Activated CD8-positive, alpha-beta memory T cell treated with anti-CD3 and anti-CD28 coated beads for 4 hours (primary cell): ENCODE measurements around the gene KLK2.
"Not testable (repeated sequence)": the region's sequence is repeated elsewhere in the genome, so short reads cannot be mapped to it uniquely, and the experiment has no call there.

Source experiments
- DNase-seq, 2 donors: peaks; one replicate each; pipeline ENCODE4 v3.0.0-alpha.2; 2020; ENCODE audit warnings: low read depth in 2 of 2

The KLK2 gene

DNA sequence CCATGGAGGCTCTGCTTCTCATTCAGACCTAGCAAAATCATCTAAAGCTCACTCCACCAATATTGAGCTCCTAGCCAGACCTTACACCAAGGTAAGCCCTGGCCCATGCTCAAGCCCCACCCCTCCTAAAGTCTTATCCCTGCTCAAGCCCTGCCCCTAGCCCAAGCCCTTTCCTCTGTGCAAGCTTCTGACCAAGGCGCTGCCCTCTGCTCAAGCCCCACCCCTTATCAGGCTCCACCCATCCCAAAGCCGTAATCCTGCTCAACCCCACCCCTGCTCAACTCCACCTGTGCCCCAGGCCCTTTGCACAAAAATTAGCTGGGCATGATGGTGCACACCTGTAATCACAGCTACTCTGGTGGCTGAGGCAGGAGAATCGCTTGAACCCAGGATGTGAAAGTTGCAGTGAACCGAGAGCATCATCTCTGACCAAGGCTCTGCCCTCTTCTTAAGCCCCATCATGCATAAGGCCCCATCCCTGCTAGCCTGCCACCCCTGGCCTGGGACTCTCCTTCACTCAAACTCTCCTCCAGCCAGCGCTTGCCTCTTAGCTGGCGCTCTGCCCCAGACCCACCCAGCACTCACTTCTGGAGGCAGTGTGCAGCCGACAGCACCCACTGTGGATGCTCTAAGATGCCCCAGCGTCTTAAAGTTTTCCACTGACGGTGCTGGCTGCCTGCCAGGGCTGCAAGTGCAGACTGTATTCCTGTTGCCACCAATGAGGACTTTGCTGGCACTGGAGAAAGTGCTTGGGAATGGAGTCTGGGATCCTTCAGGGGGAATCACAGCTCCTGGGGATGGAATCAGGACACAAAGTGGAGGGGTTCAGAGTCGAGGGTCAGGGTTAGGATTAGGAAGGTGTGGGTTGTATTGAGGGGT, 21.5 kb downstream of the KLK2 start:
- DNase-seq, result no peak

DNA sequence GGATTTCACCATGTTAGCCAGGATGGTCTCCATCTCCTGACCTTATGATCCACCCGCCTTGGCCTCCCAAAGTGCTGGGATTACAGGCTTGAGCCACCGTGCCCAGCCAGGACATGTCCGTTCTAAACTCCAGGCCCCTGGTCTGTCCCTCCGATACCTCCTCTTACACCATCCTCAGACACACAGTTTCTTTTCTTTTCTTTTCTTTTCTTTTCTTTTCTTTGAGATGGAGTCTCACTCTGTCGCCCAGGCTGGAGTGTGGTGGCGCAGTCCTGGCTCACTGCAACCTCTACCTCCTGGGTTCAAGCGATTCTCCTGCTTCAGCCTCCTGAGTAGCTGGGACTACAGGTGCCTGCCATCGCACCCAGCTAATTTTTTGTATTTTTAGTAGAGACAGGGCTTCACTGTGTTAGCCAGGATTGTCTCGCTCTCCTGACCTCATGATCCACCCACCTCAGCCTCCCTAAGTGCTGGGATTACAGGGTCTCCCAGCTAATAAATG, 22.9 kb downstream of the KLK2 start:
- not testable (repeated sequence) for DNase-seq

DNA sequence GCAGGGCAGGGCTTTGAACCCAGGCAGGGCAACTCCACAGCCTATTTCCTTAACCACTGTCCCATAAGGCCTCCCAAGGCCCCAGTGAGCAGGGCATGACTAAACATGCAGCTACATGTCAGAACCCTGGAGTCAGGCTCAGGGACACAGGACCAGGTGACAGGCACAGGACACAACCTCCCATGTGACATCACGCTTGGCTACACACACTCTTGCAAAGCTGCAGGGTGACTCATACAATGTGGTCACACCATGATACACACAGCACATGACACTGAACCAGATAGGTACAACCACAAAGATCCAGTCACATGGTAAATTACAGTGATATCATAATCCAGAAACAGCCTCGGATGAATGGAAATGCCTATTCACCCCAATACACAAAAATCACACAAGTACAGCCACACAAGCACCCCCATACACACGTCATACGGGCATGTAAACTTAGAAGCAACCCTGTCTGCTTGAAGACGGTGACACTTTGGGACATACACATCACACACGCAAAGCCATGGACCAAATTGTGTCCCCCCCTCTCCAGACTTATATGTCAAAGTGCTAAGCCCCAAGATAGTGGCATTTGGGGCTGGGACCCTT, 23.5 kb downstream of the KLK2 start:
- no peak for DNase-seq

DNA sequence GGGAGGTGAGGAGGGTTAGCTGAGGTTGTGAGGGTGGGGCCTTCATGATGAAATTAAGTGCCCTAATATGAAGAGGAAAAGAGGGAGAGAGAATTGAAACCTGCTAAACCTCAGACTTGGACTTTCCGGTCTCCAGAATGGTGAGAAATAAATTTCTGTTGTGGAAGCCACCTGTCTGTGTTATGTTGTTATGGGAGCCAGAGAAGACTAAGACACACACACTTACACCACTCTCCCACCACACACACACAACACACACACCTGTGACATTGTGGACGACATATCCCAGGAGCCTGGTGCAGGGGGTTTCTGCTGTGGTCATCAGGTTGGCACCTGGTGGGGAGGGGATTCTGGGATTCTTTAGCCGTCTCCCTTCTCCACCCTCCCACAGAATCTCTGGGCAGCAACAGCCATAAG, 24.0 kb downstream of the KLK2 start:
- no peak for DNase-seq

DNA sequence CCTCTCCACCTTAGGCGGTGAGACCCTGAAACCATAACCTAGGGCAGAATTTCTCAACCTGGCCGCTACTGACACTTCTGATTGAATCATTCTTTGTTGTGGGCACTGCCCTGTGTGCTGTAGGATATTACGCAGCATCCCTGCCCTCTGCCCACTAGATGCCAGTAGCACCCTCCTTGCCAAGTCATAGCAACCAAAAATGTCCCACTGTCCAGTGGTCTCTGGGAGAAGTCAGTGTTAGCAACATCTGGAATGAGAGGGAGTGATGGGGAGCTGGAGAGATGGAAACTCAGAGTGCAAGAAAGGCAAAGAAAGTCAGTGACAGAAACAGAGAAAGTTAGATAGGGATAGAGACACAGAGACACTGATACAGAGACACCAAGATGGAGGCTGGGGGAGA, 24.4 kb downstream of the KLK2 start:
- DNase-seq, result no peak

DNA sequence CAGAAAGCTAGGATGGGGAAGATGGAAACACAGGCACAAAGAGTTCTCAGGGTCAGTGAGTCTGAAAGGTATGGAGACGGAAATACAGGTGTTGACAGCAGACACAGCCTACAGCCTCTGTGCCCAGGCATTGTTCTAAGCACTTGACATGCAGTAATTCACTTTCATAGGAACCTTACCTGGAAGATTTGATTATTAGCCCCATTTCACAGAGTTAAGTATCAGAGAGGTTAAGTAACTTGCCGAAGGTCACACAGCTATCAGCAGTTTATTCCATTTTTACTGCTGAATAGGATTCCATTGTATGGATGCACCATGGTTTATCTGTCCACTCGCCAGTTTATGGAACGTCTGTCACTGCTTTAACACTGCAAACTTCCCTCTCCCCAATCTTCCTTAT, 24.8 kb downstream of the KLK2 start:
- DNase-seq, result no peak

DNA sequence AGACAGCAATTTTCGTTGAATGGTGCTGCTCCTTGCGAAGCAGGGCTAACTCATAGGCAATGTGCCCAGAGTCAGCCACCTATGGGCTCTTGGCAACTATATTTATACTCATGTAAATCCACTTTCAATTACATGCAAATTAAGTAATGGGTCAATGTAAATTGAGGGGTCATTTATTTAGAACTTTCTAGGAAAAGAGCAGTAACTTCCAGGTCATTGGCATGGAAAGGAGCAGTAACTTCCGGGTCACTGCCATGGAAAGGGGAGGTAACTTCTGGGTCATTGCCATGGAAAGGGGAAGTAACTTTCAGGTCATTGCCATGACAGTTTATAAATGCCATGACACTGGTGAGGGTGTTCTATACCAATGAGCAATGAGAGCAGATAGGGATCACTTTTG, 26.3 kb downstream of the KLK2 start:
- DNase-seq, result no peak

DNA sequence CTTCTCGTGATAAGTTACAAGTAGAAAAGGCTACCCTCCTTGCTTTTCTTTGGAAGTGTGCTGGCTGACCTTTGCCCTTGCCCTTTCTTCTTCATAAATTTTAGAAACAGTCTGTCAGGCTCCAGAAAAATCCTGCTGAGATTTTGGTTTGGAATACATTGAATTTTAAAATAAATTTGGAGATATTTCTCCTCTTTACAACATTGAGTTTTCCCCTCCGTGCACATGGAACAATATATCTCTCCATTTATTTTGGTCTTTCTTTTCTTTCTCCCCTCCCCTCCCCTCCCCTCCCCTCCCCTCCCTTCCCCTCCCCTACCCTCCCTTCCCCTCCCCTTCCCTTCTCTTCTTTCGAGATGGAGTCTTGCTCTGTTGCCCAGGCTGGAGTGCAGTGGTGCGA, 29.4 kb downstream of the KLK2 start:
- no peak for DNase-seq

DNA sequence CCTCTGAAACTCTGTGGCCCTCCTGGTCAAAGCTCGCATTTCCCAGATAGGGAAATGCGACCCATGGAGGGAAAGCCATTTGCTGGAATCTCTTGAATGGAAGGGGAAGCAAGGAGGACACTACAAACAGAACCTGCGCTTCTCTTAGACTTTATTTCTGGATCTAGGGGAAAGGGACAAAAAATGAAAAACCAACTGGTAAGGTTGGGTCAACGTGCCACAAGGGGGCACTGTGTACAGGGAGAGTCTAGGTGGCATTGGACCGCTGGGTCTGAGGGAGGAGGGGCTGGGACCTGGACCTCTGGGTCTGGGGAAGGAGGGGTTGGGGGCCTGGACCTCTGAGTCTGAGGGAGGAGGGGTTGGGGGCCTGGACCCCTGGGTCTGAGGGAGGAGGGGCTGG, 33.0 kb downstream of the KLK2 start:
- DNase-seq, result no peak

DNA sequence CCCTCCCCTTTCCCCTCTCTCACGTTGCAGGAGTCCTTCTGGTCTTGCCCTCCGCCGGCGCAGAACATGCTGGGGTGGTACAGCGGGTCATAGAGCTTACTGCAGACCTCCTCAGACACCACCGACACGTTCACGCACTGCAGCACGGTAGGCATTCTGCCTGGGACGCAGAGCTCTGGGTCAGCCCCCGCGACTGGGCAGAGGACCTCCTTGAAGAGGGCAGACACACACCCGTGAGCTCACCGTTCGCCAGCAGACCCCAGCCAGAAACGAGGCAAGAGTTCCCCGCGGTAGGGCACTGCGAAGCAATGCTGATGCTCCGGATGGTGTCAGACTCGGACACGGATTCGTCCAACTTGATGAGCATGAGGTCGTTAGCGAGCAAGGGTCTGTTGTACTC, 35.1 kb downstream of the KLK2 start:
- no peak for DNase-seq

DNA sequence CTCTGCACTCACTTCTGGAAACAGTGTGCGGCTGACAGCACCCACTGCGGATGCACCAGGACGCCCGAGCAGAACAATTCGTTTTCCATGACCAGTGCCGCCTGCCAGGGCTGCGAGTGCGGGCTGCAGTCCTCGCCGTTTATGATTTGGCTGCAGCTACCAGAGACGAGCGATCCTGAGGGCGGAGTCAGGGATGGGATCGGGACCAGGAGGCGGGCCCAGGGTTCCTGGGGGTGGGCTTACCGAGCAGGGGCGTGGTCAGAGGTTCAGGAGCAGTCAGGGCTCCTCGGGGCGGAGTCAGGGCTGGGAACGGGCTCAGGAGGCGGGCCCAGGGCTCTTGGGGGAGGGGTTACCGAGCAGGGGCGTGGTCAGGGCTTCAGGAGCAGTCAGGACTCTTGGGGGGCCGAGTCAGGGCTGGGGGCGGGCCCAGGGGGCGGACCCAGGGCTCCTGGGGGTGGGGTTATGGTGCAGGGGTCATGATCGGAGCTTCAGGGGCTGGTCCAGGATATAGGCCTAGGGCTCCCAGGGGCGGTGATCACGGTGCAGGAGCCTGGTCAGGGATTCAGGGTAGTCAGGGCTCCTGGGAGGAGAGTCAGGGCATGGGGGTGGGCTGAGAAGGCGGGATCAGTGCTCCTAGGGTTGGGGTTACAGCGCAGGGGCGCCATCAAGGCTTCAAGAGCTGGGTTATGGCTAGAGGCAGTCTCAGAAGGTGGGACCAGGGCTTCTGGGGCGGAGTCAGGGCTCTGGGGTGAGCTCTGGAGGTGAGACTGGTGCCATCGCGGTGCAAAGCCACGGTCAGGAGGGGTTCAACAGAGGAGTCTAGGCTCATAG, 36.2 kb downstream of the KLK2 start:
- no peak for DNase-seq

DNA sequence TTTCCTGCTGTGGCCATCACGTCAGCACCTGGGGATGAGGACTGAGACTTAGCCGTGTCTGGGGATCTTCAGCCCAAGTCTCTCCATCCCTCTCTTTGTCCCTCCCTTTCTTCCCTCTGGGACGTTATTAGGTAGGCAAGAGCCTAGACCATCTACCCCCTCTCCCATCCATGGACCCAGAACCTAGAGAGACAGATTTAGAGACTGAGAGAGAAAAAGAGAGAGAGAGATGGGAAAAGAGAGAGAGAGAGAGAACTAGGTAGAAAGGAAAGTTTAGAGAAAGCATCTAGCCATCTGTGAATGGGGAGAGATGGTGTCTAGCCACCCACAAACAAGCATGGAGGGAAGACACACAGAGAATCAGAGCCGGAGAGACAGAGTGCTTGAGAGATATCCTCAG, 37.5 kb downstream of the KLK2 start:
- DNase-seq, result no peak

DNA sequence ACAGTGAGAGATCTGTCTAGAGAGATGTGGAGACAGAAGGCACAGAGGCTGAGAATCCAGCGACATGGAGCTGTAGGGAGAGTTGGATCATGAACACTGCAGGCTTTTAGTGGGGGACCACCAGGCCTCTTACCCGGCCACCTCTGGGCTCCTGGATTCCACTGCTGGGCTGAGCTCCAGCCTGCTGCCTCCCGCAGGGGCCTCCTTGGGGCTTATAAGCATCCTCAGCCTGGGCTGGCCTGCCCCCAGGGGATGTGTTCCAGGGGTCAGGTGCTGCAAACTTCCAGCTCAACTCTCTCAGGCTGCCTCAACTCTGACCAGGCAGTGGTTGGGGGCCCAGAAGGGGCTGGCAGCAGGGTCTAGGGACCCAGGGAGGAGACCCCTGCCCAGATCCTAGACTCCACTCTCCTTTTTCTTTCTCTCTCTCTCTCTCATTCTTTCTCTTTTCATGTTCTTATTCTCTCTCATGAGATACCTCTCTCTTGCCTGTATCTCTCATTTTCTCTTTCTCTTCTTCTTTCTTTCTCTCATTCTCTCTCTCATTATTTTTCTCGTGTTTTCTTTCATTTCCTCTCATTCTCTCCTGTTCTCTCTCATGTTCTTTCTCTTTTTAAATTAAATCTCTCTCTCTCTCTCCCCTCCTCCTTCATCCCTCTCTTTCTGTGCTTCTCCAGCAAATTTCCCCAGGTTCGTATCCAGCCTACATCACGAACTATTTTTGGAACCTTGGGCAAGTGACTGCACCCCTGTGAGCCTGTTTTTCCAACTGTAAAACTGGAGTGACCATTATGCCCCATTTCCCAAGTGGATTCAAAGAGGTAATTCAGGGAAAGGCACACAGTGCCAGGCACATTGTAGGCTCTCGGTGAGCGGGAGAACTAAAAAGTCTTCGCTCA, 38.2 kb downstream of the KLK2 start, which contains the start of gene KLK4:
Gene KLK4 (minus strand): TSS at position 190 of the 896 bp plus-strand sequence. CDS start 657 bp downstream, outside the sequence.
- no peak for DNase-seq

DNA sequence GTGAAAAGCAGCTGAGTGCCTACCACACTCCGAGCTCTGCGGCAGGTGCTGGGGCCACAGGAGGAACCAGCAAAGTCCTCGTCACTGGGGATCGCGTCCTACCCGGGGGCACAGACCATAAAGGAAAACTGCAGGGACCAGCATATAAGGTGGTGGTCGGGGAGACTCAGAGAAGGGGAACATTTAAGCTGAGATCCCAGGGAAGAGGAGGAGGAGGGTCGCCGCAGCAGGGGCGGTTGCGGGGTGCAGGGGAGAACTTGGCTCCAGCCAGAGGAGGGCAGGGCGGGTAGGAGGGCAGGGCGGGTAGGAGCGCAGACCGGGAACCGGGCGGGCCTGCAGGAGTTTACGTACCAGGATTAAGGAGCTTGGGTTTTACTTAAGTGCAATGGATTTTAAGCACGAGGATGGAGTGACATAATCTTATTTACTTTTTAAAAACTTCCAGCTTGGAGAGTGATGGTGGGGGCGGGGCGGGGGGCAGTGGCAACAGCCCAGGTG, 38.9 kb downstream of the KLK2 start:
- DNase-seq, result no peak

DNA sequence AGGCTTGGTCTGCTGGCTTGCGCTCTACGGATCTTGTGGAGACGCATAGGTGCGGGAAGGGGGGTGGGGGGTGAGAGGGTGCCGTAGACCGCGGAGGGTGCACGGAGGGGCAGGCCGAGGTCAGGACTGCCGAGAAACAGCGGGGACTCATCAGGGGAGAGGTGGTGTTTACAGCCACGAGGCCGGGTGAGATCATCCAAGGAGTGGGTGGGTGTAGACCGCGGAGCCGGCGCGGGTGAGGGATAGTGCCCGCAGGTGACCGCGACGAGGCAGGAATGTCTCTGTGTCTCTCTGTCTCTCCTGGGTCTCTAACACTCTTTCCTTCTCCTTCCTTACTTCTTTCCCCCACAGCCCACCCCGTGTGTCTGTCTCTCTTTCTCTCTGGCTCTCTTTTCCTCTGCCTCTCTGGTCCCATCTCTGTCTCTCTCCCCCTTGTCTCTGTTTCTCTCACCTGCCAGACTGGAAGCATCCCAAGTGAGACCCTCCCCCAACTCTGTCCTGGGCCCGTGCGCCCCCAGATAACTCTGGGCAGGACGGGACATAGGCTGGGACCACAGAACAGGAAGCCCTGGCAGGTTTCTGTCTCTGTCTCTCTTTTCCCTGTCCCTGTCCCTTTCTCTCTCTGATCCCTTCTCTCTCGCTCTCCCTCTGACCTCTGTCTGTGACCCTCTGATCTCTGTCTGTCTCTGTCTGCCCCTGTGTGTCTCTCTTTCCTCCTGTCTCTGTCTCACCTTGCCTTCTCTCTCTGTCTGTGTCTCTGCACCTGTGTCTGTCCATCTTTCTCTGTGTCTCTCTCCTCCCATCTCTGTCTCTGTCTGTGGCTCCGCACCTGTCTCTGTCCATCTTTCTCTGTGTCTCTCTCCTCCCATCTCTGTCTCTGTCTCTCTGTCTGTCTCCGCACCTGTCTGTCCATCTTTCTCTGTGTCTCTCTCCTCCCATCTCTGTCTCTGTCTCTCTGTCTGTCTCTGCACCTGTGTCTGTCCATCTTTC, 39.8 kb downstream of the KLK2 start:
- no peak for DNase-seq

DNA sequence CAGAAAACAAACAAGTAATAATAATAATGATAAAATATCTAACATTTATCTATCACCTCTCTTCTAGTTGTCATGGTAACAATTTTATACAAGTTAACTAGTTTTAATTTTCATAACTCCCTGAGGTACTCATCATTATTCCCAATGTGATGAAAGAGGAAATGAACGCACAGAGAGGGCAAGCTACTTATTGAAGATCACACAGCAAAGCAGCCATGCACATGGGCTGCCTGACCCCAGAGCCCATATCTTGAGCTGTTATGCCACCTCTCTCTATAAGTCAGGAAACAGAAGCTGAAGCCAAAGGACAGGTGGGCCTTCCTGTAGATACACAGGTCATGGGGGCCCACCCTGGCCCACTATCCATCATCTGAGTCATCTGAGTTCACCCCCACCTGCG, 42.8 kb downstream of the KLK2 start:
- DNase-seq, result no peak

DNA sequence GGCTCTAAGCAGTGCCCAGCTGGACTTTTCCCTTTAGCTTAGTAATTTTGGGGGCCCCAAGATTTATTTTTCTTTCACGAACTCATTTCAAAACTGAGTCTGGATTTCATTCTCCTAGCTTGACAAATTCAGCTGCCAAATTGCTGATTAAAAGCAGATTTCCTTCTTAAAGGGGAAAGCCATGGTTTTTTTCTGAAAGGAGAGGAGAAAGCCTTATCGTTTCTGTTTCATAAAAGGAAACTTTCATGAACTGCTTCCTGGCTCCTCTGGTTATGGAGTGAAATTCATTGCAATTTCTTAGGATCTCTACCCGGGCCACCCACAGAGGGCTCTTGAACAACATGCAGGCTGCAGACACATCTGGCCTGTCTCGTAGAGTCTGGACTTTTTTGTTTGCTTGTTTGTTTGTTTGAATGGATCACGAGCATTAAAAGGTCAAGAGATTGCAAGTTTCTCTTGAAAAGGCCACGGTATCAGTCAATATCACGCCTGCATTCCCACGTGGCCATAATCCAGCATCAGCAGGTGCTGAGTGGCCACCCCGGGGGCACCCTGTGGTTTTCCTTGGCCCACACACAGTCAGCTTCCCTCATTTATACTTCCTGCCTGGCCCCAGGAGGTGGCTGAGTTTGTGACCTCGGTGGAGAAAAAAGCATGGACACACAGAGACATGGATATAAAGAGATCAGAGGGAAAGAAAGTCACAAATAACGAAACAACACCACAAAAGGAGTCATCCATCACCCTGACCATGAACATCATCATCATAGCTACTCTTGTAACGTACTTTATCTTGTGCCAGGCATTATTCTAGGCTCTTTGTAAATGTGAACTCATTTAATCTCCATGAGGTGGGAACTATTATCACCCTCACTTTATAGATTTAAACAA, 48.4 kb downstream of the KLK2 start:
- no peak for DNase-seq

DNA sequence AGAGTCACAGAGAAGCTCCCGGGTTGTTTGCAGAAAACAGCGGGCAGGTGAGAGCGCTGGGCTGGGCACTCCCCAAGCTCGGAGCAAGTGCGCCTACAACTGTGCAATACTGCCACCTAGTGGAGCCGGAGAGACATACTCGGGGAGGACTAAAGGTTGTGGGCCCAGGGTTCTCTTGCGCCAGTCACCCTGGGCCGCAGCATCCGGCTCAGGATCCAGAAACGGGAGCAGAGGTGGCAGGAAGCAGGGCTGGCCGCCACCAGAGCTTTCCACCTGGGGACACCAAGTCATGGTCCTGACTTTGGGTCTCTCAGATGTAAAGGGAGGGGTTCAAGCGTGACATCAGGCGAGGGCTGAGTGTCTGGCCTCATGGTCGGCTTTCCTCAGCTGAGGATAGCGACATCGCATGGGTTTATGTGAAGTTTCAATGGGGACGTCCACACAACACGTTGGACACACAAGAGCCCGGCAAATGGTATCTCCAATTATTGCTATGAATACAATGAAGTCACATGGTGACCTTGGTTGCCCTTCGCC, 49.1 kb downstream of the KLK2 start:
- DNase-seq, result peak; percentile 42 to 51
